Activated CD4-positive, alpha-beta memory T cell treated with anti-CD3 and anti-CD28 coated beads, Interleukin-2, amount 10 ng/mL, durations not matched to agents 7 days and 5 days (primary cell): ENCODE data around the gene BPIFB4. TPM values are rescaled to one million over a fixed set of nuclear protein-coding genes. Genes with fewer than 3 reads are reported as not detected.

ENCODE experiments used
- CTCF ChIA-PET: fragments of 350-600 bp; sonication (Branson Sonifier 250); formaldehyde crosslinking; loops from one replicate; lab custom pipeline; 2021; ENCODE audit warnings: antibody characterized with exemption, inconsistent platforms; lab: Charles Lee
- POLR2A ChIA-PET: fragments of 350-600 bp; sonication (Branson Sonifier 250); formaldehyde crosslinking; loops from one replicate; lab custom pipeline; 2021; ENCODE audit warnings: antibody characterized with exemption; lab: Charles Lee
- DNase-seq: peaks from one replicate; pipeline ENCODE4 v3.0.0-alpha.2; 2020
- H3K27ac Mint-ChIP-seq: one replicate; pipeline ENCODE4 v1.8.0; 2021; ENCODE audit warnings: mild to moderate bottlenecking, mixed read lengths
- H3K27me3 Mint-ChIP-seq: one replicate; pipeline ENCODE4 v1.8.0; 2021; ENCODE audit warnings: mixed read lengths
- H3K36me3 Mint-ChIP-seq: one replicate; pipeline ENCODE4 v1.8.0; 2021; ENCODE audit warnings: low read depth, mixed read lengths
- H3K4me1 Mint-ChIP-seq: one replicate; pipeline ENCODE4 v1.8.0; 2021; ENCODE audit warnings: mixed read lengths
- H3K4me3 Mint-ChIP-seq: one replicate; pipeline ENCODE4 v1.8.0; 2021; ENCODE audit warnings: mild to moderate bottlenecking, mixed read lengths
- H3K9me3 Mint-ChIP-seq: one replicate; pipeline ENCODE4 v1.8.0; 2021; ENCODE audit warnings: mixed read lengths
- total RNA-seq, 2 experiments: library from RNA; stranded (reverse); gene quantifications; one replicate each; pipeline ENCODE4 v1.2.3, GENCODE V29; 2021

BPIFB4 gene
- total RNA-seq: not detected

GRCh38 chr20:33079259-33079658 lies at the start of gene BPIFB4:
Gene BPIFB4 (plus strand): TSS chr20:33079643. CDS start chr20:33081527, 1,884 bp downstream.
- Mint-ChIP-seq H3K4me3 (no peak within 1 kb of the TSS), H3K36me3 (no peaks in the 10 kb centered on the region), H3K9me3 (no peaks in the 10 kb centered on the region), H3K27me3 (no peaks in the 10 kb centered on the region), H3K27ac (no peak within 1 kb of the TSS), H3K4me1 (no peaks in the 10 kb centered on the region)
- CTCF ChIA-PET: no interaction called here
- DNase-seq: no peak
- POLR2A ChIA-PET: no interaction called here

- Mint-ChIP-seq H3K27ac (no peak overlapping the region), H3K27me3 (no peaks in the 10 kb centered on the region), H3K9me3 (no peaks in the 10 kb centered on the region), H3K4me1 (no peaks in the 10 kb centered on the region), H3K4me3 (no peak overlapping the region), H3K36me3 (no peaks in the 10 kb centered on the region)
- DNase-seq: no peak
- POLR2A ChIA-PET: no interaction called here
- CTCF ChIA-PET: no interaction called here
Measured at GRCh38 chr20:33030076-33030475, 49.4 kb upstream of the BPIFB4 start.

- no peak overlapping the region for H3K4me3 Mint-ChIP-seq
- H3K36me3 Mint-ChIP-seq: no peaks in the 10 kb centered on the region
- no peak overlapping the region for H3K27ac Mint-ChIP-seq
- no peaks in the 10 kb centered on the region for H3K9me3 Mint-ChIP-seq
- CTCF ChIA-PET: no interaction called here
- H3K4me1 Mint-ChIP-seq: no peaks in the 10 kb centered on the region
- no peak for DNase-seq
- POLR2A ChIA-PET: no interaction called here
- H3K27me3 Mint-ChIP-seq: no peaks in the 10 kb centered on the region
Measured at GRCh38 chr20:33030569-33030968, 48.9 kb upstream of the BPIFB4 start.

DNA sequence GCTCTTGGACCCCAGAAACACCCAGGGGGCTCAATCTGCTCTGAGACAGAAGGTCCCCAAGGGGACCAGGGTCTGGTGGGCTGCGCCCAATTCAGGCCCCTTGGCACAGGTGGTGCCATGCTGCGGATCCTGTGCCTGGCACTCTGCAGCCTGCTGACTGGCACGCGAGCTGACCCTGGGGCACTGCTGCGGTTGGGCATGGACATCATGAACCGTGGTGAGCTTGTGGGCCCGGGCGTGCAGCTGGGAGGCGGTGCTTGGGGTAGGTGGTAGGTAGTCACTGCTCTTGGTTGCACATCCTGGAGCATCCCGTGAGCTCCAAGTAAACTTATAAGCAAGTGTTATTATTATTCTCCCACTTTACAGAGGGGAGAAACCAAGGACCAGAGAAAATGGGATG lies 47.9 kb upstream of the BPIFB4 start, which contains the start of gene BPIFB6:
Gene BPIFB6, plus strand, starts transcription at position 118 of the 400 bp plus-strand sequence. Its CDS starts 0 bp downstream, at position 118.
- Mint-ChIP-seq H3K4me3 (no peak within 1 kb of the TSS), H3K36me3 (no peaks in the 10 kb centered on the region), H3K9me3 (no peaks in the 10 kb centered on the region), H3K4me1 (no peaks in the 10 kb centered on the region), H3K27ac (no peak within 1 kb of the TSS), H3K27me3 (no peaks in the 10 kb centered on the region)
- DNase-seq: no peak
- POLR2A ChIA-PET: no interaction called here
- CTCF ChIA-PET: no interaction called here

- no peak overlapping the region for H3K27ac Mint-ChIP-seq
- H3K27me3 Mint-ChIP-seq: no peaks in the 10 kb centered on the region
- no peaks in the 10 kb centered on the region for H3K4me1 Mint-ChIP-seq
- no peaks in the 10 kb centered on the region for H3K9me3 Mint-ChIP-seq
- no peak for DNase-seq
- H3K4me3 Mint-ChIP-seq: no peak overlapping the region
- no peaks in the 10 kb centered on the region for H3K36me3 Mint-ChIP-seq
- CTCF ChIA-PET: no interaction called here
- POLR2A ChIA-PET: no interaction called here
Measured at GRCh38 chr20:33032555-33032954, 46.9 kb upstream of the BPIFB4 start.

- ChIA-PET POLR2A (no interaction called here), CTCF (no interaction called here)
- no peak for DNase-seq
- no peaks in the 10 kb centered on the region for H3K27me3 Mint-ChIP-seq
- H3K9me3 Mint-ChIP-seq: no peaks in the 10 kb centered on the region
- H3K4me3 Mint-ChIP-seq: no peak overlapping the region
- H3K27ac Mint-ChIP-seq: no peak overlapping the region
- no peaks in the 10 kb centered on the region for H3K36me3 Mint-ChIP-seq
- H3K4me1 Mint-ChIP-seq: no peaks in the 10 kb centered on the region
Measured at GRCh38 chr20:33033381-33033780, 46.1 kb upstream of the BPIFB4 start.

DNA sequence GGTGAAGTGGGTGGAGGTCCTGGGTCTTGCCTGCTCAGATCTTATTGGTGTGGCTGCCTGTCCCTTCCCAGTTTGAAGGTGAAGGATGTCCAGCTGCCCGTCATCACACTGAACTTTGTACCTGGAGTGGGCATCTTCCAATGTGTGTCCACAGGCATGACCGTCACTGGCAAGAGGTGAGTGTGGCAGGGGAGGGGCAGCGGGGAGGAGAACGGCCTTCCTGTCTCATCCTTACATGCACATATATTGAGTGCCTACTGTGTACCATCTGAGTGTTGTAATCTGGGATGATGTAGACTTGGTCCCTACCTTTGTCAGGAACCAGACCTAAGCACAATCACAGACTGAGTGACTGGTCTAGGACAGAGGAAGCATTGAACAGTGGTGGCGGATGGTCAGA lies 45.3 kb upstream of the BPIFB4 start:
- Mint-ChIP-seq H3K4me3 (no peak overlapping the region), H3K27ac (no peak overlapping the region), H3K27me3 (no peaks in the 10 kb centered on the region), H3K9me3 (no peaks in the 10 kb centered on the region), H3K36me3 (no peaks in the 10 kb centered on the region), H3K4me1 (no peaks in the 10 kb centered on the region)
- ChIA-PET POLR2A (no interaction called here), CTCF (no interaction called here)
- no peak for DNase-seq

GRCh38 chr20:33034901-33035492 lies 44.4 kb upstream of the BPIFB4 start:
- no peak overlapping the region for H3K27ac Mint-ChIP-seq
- H3K36me3 Mint-ChIP-seq: no peaks in the 10 kb centered on the region
- ChIA-PET CTCF (no interaction called here), POLR2A (no interaction called here)
- no peaks in the 10 kb centered on the region for H3K9me3 Mint-ChIP-seq
- no peaks in the 10 kb centered on the region for H3K4me1 Mint-ChIP-seq
- no peaks in the 10 kb centered on the region for H3K27me3 Mint-ChIP-seq
- no peak overlapping the region for H3K4me3 Mint-ChIP-seq
- DNase-seq: no peak

- Mint-ChIP-seq H3K36me3 (no peaks in the 10 kb centered on the region), H3K4me3 (no peak overlapping the region), H3K27me3 (no peaks in the 10 kb centered on the region), H3K27ac (no peak overlapping the region), H3K9me3 (no peaks in the 10 kb centered on the region), H3K4me1 (no peaks in the 10 kb centered on the region)
- DNase-seq: no peak
- ChIA-PET POLR2A (no interaction called here), CTCF (no interaction called here)
Measured at GRCh38 chr20:33037456-33037855, 42.0 kb upstream of the BPIFB4 start.

- Mint-ChIP-seq H3K9me3 (no peaks in the 10 kb centered on the region), H3K4me3 (no peak overlapping the region), H3K27me3 (no peaks in the 10 kb centered on the region), H3K4me1 (no peaks in the 10 kb centered on the region), H3K36me3 (no peaks in the 10 kb centered on the region), H3K27ac (no peak overlapping the region)
- POLR2A ChIA-PET: no interaction called here
- DNase-seq: no peak
- CTCF ChIA-PET: no interaction called here
Measured at GRCh38 chr20:33038243-33038642, 41.2 kb upstream of the BPIFB4 start.

- DNase-seq: no peak
- Mint-ChIP-seq H3K4me1 (no peaks in the 10 kb centered on the region), H3K36me3 (no peaks in the 10 kb centered on the region), H3K4me3 (no peak overlapping the region), H3K27me3 (no peaks in the 10 kb centered on the region), H3K9me3 (peaks cover 11% of the 10 kb centered on the region), H3K27ac (no peak overlapping the region)
- ChIA-PET CTCF (no interaction called here), POLR2A (no interaction called here)
Measured at GRCh38 chr20:33042430-33042829, 37.0 kb upstream of the BPIFB4 start.

GRCh38 chr20:33042983-33043730 lies 36.3 kb upstream of the BPIFB4 start:
- no peaks in the 10 kb centered on the region for H3K4me1 Mint-ChIP-seq
- ChIA-PET CTCF (no interaction called here), POLR2A (no interaction called here)
- H3K4me3 Mint-ChIP-seq: no peak overlapping the region
- H3K9me3 Mint-ChIP-seq: peaks cover 11% of the 10 kb centered on the region
- no peak for DNase-seq
- no peak overlapping the region for H3K27ac Mint-ChIP-seq
- no peaks in the 10 kb centered on the region for H3K36me3 Mint-ChIP-seq
- no peaks in the 10 kb centered on the region for H3K27me3 Mint-ChIP-seq

- ChIA-PET POLR2A (no interaction called here), CTCF (interaction anchor here (0.5 kb wide), 1 partner anchor 1107 kb away, joined by 3 read pairs; no protein-coding TSS in a partner anchor)
- H3K4me3 Mint-ChIP-seq: no peak overlapping the region
- no peaks in the 10 kb centered on the region for H3K36me3 Mint-ChIP-seq
- peaks cover 11% of the 10 kb centered on the region for H3K9me3 Mint-ChIP-seq
- DNase-seq: no peak
- H3K4me1 Mint-ChIP-seq: no peaks in the 10 kb centered on the region
- no peaks in the 10 kb centered on the region for H3K27me3 Mint-ChIP-seq
- H3K27ac Mint-ChIP-seq: no peak overlapping the region
Measured at GRCh38 chr20:33043731-33044181, 35.7 kb upstream of the BPIFB4 start.
